ENCODE measurements around the gene ZFAND3.
"Not testable (repeated sequence)": the region's sequence is repeated elsewhere in the genome, so short reads cannot be mapped to it uniquely, and the experiment has no call there.

Gene ZFAND3

GRCh38 chr6:37875561-37876309, 56.2 kb downstream of the ZFAND3 start:
- Histone ChIP-seq H3K9me3 (ENCODE audit: insufficient read depth, low read length) (no peaks in the 10 kb centered on the region), H3K9ac (ENCODE audit: insufficient read length, low read depth) (no peak overlapping the region), H3K27me3 (ENCODE audit: insufficient read depth, insufficient read length) (no peaks in the 10 kb centered on the region), H3K36me3 (ENCODE audit: insufficient read depth, insufficient read length, low read length) (no peaks in the 10 kb centered on the region), H3K4me1 (ENCODE audit: insufficient read depth, insufficient read length) (no peaks in the 10 kb centered on the region), H3K4me3 (ENCODE audit: insufficient read length, low read depth) (no peak overlapping the region)
- no peak for DNase-seq (ENCODE audit: low read depth, low spot score)
- TF ChIP-seq SUZ12 (IDR thresholded peaks at IDR 0.05; ENCODE audit: extremely low read depth, insufficient read depth, insufficient read length) (no peak), YY1 (IDR thresholded peaks at IDR 0.05; ENCODE audit: insufficient read depth, insufficient read length) (no peak), ZNF274 (IDR thresholded peaks at IDR 0.05; ENCODE audit: low read depth, low read length) (no peak)

DNA sequence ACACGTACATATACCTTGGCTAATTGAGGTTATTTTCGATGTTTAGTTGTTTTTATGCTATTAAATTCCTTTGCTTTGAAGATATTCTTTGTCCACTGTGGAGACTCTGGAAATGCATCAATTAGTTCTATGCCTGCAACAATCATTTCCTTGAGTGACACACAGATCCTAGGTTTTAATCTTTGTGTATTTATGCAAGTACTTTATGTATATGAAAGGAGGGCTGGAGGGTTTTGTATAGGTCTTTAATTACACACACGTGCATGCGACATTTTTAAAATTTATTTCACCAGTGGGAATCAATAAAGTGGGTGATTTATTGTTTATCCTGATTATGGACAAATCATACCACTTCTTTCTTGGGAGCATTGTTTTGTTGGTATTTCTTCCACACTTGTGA, 57.3 kb downstream of the ZFAND3 start:
- Histone ChIP-seq H3K4me3 (ENCODE audit: insufficient read length, low read depth) (no peak overlapping the region), H3K36me3 (ENCODE audit: insufficient read depth, insufficient read length, low read length) (no peaks in the 10 kb centered on the region), H3K27me3 (ENCODE audit: insufficient read depth, insufficient read length) (no peaks in the 10 kb centered on the region), H3K4me1 (ENCODE audit: insufficient read depth, insufficient read length) (no peaks in the 10 kb centered on the region), H3K9ac (ENCODE audit: insufficient read length, low read depth) (no peak overlapping the region), H3K9me3 (ENCODE audit: insufficient read depth, low read length) (no peaks in the 10 kb centered on the region)
- no peak for DNase-seq (ENCODE audit: low read depth, low spot score)
- TF ChIP-seq YY1 (IDR thresholded peaks at IDR 0.05; ENCODE audit: insufficient read depth, insufficient read length) (no peak), ZNF274 (IDR thresholded peaks at IDR 0.05; ENCODE audit: low read depth, low read length) (no peak), SUZ12 (IDR thresholded peaks at IDR 0.05; ENCODE audit: extremely low read depth, insufficient read depth, insufficient read length) (no peak)

GRCh38 chr6:37877373-37878149, 58.0 kb downstream of the ZFAND3 start:
- Histone ChIP-seq H3K9me3 (ENCODE audit: insufficient read depth, low read length) (no peaks in the 10 kb centered on the region), H3K36me3 (ENCODE audit: insufficient read depth, insufficient read length, low read length) (no peaks in the 10 kb centered on the region), H3K9ac (ENCODE audit: insufficient read length, low read depth) (no peak overlapping the region), H3K27me3 (ENCODE audit: insufficient read depth, insufficient read length) (no peaks in the 10 kb centered on the region), H3K4me3 (ENCODE audit: insufficient read length, low read depth) (no peak overlapping the region), H3K4me1 (ENCODE audit: insufficient read depth, insufficient read length) (no peaks in the 10 kb centered on the region)
- TF ChIP-seq SUZ12 (IDR thresholded peaks at IDR 0.05; ENCODE audit: extremely low read depth, insufficient read depth, insufficient read length) (no peak), ZNF274 (IDR thresholded peaks at IDR 0.05; ENCODE audit: low read depth, low read length) (no peak), YY1 (IDR thresholded peaks at IDR 0.05; ENCODE audit: insufficient read depth, insufficient read length) (no peak)
- no peak for DNase-seq (ENCODE audit: low read depth, low spot score)

GRCh38 chr6:37878150-37878710, 58.7 kb downstream of the ZFAND3 start:
- H3K4me1 ChIP-seq (ENCODE audit: insufficient read depth, insufficient read length), result no peaks in the 10 kb centered on the region
- no peak overlapping the region for H3K4me3 ChIP-seq (ENCODE audit: insufficient read length, low read depth)
- DNase-seq (ENCODE audit: low read depth, low spot score), result no peak
- H3K36me3 ChIP-seq (ENCODE audit: insufficient read depth, insufficient read length, low read length), result no peaks in the 10 kb centered on the region
- H3K9me3 ChIP-seq (ENCODE audit: insufficient read depth, low read length), result no peaks in the 10 kb centered on the region
- TF ChIP-seq YY1 (IDR thresholded peaks at IDR 0.05; ENCODE audit: insufficient read depth, insufficient read length) (no peak), SUZ12 (IDR thresholded peaks at IDR 0.05; ENCODE audit: extremely low read depth, insufficient read depth, insufficient read length) (no peak), ZNF274 (IDR thresholded peaks at IDR 0.05; ENCODE audit: low read depth, low read length) (no peak)
- no peaks in the 10 kb centered on the region for H3K27me3 ChIP-seq (ENCODE audit: insufficient read depth, insufficient read length)
- no peak overlapping the region for H3K9ac ChIP-seq (ENCODE audit: insufficient read length, low read depth)

GRCh38 chr6:37880602-37881001, 61.1 kb downstream of the ZFAND3 start:
- H3K4me3 ChIP-seq (ENCODE audit: insufficient read length, low read depth); H3K27me3 ChIP-seq (ENCODE audit: insufficient read depth, insufficient read length); H3K36me3 ChIP-seq (ENCODE audit: insufficient read depth, insufficient read length, low read length); H3K9ac ChIP-seq (ENCODE audit: insufficient read length, low read depth); H3K9me3 ChIP-seq (ENCODE audit: insufficient read depth, low read length); H3K4me1 ChIP-seq (ENCODE audit: insufficient read depth, insufficient read length); DNase-seq (ENCODE audit: low read depth, low spot score): not testable (repeated sequence)

DNA sequence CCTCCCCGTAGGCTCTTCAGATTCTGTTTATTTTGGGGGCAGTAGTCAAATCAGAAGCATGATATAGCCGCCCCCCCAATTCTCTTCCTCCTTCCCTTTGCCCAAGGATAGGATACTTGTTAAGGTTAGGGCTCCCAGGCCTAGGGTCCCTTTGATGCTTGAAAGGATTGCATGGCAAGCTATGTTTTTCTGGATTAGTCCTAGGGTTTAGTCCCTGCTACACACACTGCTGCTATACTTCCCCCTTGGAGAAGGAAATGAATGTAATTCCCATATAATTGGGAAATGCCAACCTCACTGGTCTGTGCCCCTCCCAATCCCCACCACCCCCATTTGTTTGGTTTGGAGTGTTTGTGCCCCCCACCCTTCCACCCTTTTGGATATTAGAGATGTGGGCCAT, 62.8 kb downstream of the ZFAND3 start:
- H3K4me3 ChIP-seq (ENCODE audit: insufficient read length, low read depth), result no peak overlapping the region
- no peaks in the 10 kb centered on the region for H3K9me3 ChIP-seq (ENCODE audit: insufficient read depth, low read length)
- no peak for DNase-seq (ENCODE audit: low read depth, low spot score)
- no peaks in the 10 kb centered on the region for H3K36me3 ChIP-seq (ENCODE audit: insufficient read depth, insufficient read length, low read length)
- no peak overlapping the region for H3K9ac ChIP-seq (ENCODE audit: insufficient read length, low read depth)
- H3K4me1 ChIP-seq (ENCODE audit: insufficient read depth, insufficient read length), result no peaks in the 10 kb centered on the region
- no peaks in the 10 kb centered on the region for H3K27me3 ChIP-seq (ENCODE audit: insufficient read depth, insufficient read length)
- TF ChIP-seq SUZ12 (IDR thresholded peaks at IDR 0.05; ENCODE audit: extremely low read depth, insufficient read depth, insufficient read length) (no peak), YY1 (IDR thresholded peaks at IDR 0.05; ENCODE audit: insufficient read depth, insufficient read length) (no peak), ZNF274 (IDR thresholded peaks at IDR 0.05; ENCODE audit: low read depth, low read length) (no peak)

DNA sequence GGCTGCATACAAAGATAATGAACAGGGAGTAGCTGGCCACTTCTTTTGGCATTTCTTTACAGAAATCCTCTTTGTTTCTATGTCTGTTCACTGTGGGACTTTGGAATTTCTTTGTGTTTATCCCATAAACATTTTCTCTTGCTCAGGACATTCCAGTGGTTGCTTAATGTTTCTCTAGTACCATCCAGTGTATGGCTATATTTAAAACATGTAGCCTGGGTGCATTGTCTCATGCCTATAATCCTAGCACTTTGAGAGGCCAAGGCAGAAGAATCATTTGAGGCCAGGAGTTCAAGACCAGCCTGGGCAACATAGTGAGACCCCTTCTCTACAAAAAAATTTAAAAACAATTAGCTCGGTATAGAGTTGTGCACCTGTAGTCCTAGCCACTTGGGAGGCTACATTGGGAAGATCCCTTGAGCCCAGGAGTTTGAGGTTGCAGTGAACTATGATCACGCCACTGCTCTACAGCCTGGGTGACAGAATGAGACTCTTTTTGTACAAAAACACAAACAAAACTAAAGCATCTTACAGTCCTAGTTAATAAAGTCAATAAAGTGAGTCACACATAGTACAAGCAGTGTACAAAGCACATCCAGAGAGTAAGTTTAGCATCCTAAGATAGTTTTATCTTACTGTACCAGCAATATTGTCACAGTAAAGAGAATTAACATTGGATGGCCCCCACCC, 63.3 kb downstream of the ZFAND3 start:
- TF ChIP-seq YY1 (IDR thresholded peaks at IDR 0.05; ENCODE audit: insufficient read depth, insufficient read length) (no peak), SUZ12 (IDR thresholded peaks at IDR 0.05; ENCODE audit: extremely low read depth, insufficient read depth, insufficient read length) (no peak), ZNF274 (IDR thresholded peaks at IDR 0.05; ENCODE audit: low read depth, low read length) (no peak)
- H3K9ac ChIP-seq (ENCODE audit: insufficient read length, low read depth), result no peak overlapping the region
- no peaks in the 10 kb centered on the region for H3K27me3 ChIP-seq (ENCODE audit: insufficient read depth, insufficient read length)
- no peaks in the 10 kb centered on the region for H3K36me3 ChIP-seq (ENCODE audit: insufficient read depth, insufficient read length, low read length)
- no peak overlapping the region for H3K4me3 ChIP-seq (ENCODE audit: insufficient read length, low read depth)
- no peaks in the 10 kb centered on the region for H3K9me3 ChIP-seq (ENCODE audit: insufficient read depth, low read length)
- no peak for DNase-seq (ENCODE audit: low read depth, low spot score)
- no peaks in the 10 kb centered on the region for H3K4me1 ChIP-seq (ENCODE audit: insufficient read depth, insufficient read length)

Data from NT2/D1 (cell line).